GM23338 (cell line): Measurements from ENCODE around the gene SMIM10L1. TPM values are rescaled to one million over a fixed set of nuclear protein-coding genes. Genes with fewer than 3 reads are reported as not detected.

Experiments used
- ATAC-seq: fragments of 200-7000 bp; cut with Tn5 transposase; 3 replicates; pipeline ENCODE4 v1.9.1; 2020
- DNase-seq: peaks from one replicate; pipeline ENCODE4 v3.0.0-alpha.2; 2015; ENCODE audit warnings: low spot score
- H2AFZ ChIP-seq: fragments of 200-600 bp; sonication (generic); 2 replicates; pipeline ENCODE4 v1.8.0; 2016; ENCODE audit warnings: antibody characterized with exemption, mild to moderate bottlenecking, moderate library complexity
- H3F3A ChIP-seq: fragments of 200-600 bp; sonication (generic); replicated peaks from 2 replicates; pipeline ENCODE4 v1.8.0; 2017; ENCODE audit warnings: antibody characterized with exemption, mixed run types, low read depth
- H3K27ac ChIP-seq: fragments of 200-600 bp; sonication (generic); 2 replicates; pipeline ENCODE4 v1.6.1; 2016; ENCODE audit warnings: low read depth
- H3K27me3 ChIP-seq: fragments of 200-600 bp; sonication (generic); 2 replicates; pipeline ENCODE4 v1.8.0; 2016; ENCODE audit warnings: mild to moderate bottlenecking, mixed run types, moderate library complexity; ENCODE audit not compliant: insufficient read depth
- H3K36me3 ChIP-seq: fragments of 200-600 bp; sonication (generic); 2 replicates; pipeline ENCODE4 v1.8.0; 2016; ENCODE audit warnings: mild to moderate bottlenecking; ENCODE audit not compliant: insufficient read depth
- H3K4me1 ChIP-seq: fragments of 200-600 bp; sonication (generic); 2 replicates; pipeline ENCODE4 v1.8.0; 2016; ENCODE audit warnings: mild to moderate bottlenecking, moderate library complexity; ENCODE audit not compliant: insufficient read depth
- H3K4me2 ChIP-seq: fragments of 200-600 bp; sonication (generic); 2 replicates; pipeline ENCODE4 v1.7.1; 2017; ENCODE audit warnings: mixed run types
- H3K4me3 ChIP-seq: fragments of 200-600 bp; sonication (generic); 2 replicates; pipeline ENCODE4 v1.6.1; 2016; ENCODE audit warnings: mixed run types
- H3K79me2 ChIP-seq: fragments of 200-600 bp; sonication (generic); replicated peaks from 2 replicates; pipeline ENCODE4 v1.8.0; 2017; ENCODE audit warnings: mild to moderate bottlenecking; ENCODE audit not compliant: insufficient read depth
- H3K9me2 ChIP-seq: fragments of 200-600 bp; sonication (generic); 2 replicates; pipeline ENCODE4 v1.8.0; 2017; ENCODE audit not compliant: insufficient read depth
- H4K20me1 ChIP-seq: fragments of 200-600 bp; sonication (generic); replicated peaks from 2 replicates; pipeline ENCODE4 v1.8.0; 2017; ENCODE audit warnings: mild to moderate bottlenecking; ENCODE audit not compliant: insufficient read depth
- H3K27ac Mint-ChIP-seq: 2 replicates; pipeline ENCODE4 v1.8.0; 2020; ENCODE audit warnings: inconsistent platforms, mild to moderate bottlenecking, moderate library complexity, mixed read lengths
- H3K27me3 Mint-ChIP-seq: 3 replicates; pipeline ENCODE4 v1.8.0; 2022; ENCODE audit warnings: low read depth, mild to moderate bottlenecking, moderate library complexity, mixed read lengths, inconsistent platforms; ENCODE audit not compliant: insufficient read depth, poor library complexity
- H3K36me3 Mint-ChIP-seq: 3 replicates; pipeline ENCODE4 v1.8.0; 2021; ENCODE audit warnings: low read depth, mild to moderate bottlenecking, inconsistent platforms, moderate library complexity, mixed read lengths
- H3K4me1 Mint-ChIP-seq: 3 replicates; pipeline ENCODE4 v1.8.0; 2020; ENCODE audit warnings: mild to moderate bottlenecking, inconsistent platforms, mixed read lengths
- H3K4me3 Mint-ChIP-seq: 3 replicates; pipeline ENCODE4 v1.8.0; 2021; ENCODE audit warnings: moderate library complexity, mild to moderate bottlenecking, inconsistent platforms, mixed read lengths
- H3K9me3 Mint-ChIP-seq: 3 replicates; pipeline ENCODE4 v1.8.0; 2020; ENCODE audit warnings: moderate library complexity, mild to moderate bottlenecking, inconsistent platforms, mixed read lengths
- CREB1 ChIP-seq: fragments of 250-450 bp; sonication (Bioruptor Pico); IDR thresholded peaks from 2 replicates; pipeline ENCODE4 v1.5.0; 2020; ENCODE audit warnings: low read depth, mild to moderate bottlenecking, moderate library complexity
- CTCF ChIP-seq, 2 experiments: fragments of 200-600 bp in 1 of 2; sonication (generic) in 1 of 2; conservative IDR thresholded peaks; 2 replicates each; pipeline versions ENCODE4 v1.5.1 to v1.6.1; 2016 to 2017; ENCODE audit warnings: antibody characterized with exemption in 2 of 2, low read depth in 2 of 2, mild to moderate bottlenecking in 2 of 2, moderate library complexity in 1 of 2
- EZH2 ChIP-seq: fragments of 200-600 bp; sonication (generic); IDR thresholded peaks from one replicate; pipeline ENCODE4 v1.8.0; 2017; ENCODE audit warnings: antibody characterized with exemption, mild to moderate bottlenecking, low read depth; ENCODE audit not compliant: unreplicated experiment
- EZH2phosphoT487 ChIP-seq: fragments of 200-600 bp; sonication (generic); IDR thresholded peaks from one replicate; pipeline ENCODE4 v1.8.1; 2018; ENCODE audit warnings: antibody characterized with exemption; ENCODE audit not compliant: unreplicated experiment
- JUNB ChIP-seq: IDR thresholded peaks from one replicate; pipeline ENCODE4 v1.6.1; 2016; ENCODE audit warnings: antibody characterized with exemption; ENCODE audit not compliant: unreplicated experiment
- NANOG ChIP-seq: IDR thresholded peaks from 2 replicates; pipeline ENCODE4 v1.6.1; 2016; ENCODE audit warnings: antibody characterized with exemption, borderline replicate concordance
- POLR2AphosphoS5 ChIP-seq: IDR thresholded peaks from 2 replicates; pipeline ENCODE4 v1.6.1; 2016; ENCODE audit warnings: antibody characterized with exemption, low read depth
- ZNF114 ChIP-seq: fragments of 250-450 bp; sonication (Bioruptor Pico); IDR thresholded peaks from 2 replicates; pipeline ENCODE4 v1.5.0; 2020; ENCODE audit warnings: mild to moderate bottlenecking, moderate library complexity
- ZNF331 ChIP-seq: fragments of 250-450 bp; sonication (Bioruptor Pico); IDR thresholded peaks from 2 replicates; pipeline ENCODE4 v1.5.0; 2020; ENCODE audit warnings: low read depth, mild to moderate bottlenecking, moderate library complexity
- ZNF462 ChIP-seq: fragments of 250-450 bp; sonication (Bioruptor Pico); IDR thresholded peaks from 2 replicates; pipeline ENCODE4 v1.5.0; 2020; ENCODE audit warnings: mild to moderate bottlenecking, moderate library complexity
- polyA plus RNA-seq: library from polyadenylated mRNA; unstranded; fragments of >200 nt; fragmentation: Nextera tagmentation; extraction: Ambion mirVana; gene quantifications from 2 replicates; pipeline ENCODE4 v1.2.1, GENCODE V29; 2016
- total RNA-seq: library from RNA; depleted of rRNA; stranded (reverse); fragments of >200 nt; shearing (Covaris generic); gene quantifications from 2 replicates; pipeline ENCODE4 v1.2.3, GENCODE V29; 2014
- TF ChIP-seq, protein P1 (sequence below): IDR thresholded peaks from one replicate; pipeline ENCODE4 v1.6.1; 2018; ENCODE audit warnings: antibody characterized with exemption; ENCODE audit not compliant: unreplicated experiment

Gene SMIM10L1
- total and polyA plus RNA-seq, 2 experiments from 2014 or later, result 9.3 to 22.0 TPM

DNA sequence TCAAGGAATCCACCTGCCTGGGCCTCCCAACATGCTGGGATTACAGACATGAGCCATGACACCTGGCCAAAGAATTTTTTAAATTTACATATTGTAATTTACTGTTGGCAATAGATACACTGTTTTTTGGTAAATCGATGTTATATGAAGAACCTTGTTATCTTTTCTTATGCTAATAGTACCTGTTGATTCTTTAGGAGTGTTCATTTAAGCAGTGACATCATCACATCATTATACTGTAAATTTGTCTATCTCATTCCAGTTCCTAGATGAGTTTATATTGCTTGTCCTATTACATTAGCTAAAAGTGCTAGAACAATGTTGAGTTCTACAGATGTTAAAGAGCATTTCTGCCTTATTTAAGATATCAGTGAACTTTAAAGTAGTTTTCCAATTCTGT lies 23.6 kb upstream of the SMIM10L1 start:
- H3K27me3 Mint-ChIP-seq, result peaks cover 8% of the 10 kb centered on the region
- peaks cover under 1% of the 10 kb centered on the region; the same call in 2 of the 3 replicates for H3K4me1 Mint-ChIP-seq

DNA sequence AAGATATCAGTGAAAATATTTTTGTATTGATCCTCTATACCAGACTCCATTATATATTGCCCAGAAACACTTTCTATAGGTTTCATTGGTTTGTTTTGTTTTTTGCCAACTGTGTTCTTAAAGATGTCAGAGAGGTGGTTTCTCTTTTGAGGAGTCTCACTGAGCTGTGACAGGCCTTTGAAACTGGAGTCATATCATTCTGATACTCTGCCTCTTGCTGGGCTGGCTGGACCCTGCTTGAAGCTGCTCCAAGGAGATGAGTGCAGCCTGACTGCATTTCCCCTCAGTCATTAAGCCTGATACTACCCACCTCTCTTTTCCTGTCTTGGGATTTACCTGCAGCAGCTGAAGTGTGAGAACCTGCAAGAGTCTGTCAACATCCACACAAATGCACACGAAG lies 20.2 kb upstream of the SMIM10L1 start:
- H3K27ac ChIP-seq, result no peak overlapping the region
- no peak overlapping the region for H3K4me3 Mint-ChIP-seq
- no peaks in the 10 kb centered on the region for H3F3A ChIP-seq
- H4K20me1 ChIP-seq, result no peaks in the 10 kb centered on the region; the same call in 1 of the 2 replicates
- H3K27ac Mint-ChIP-seq, result no peak overlapping the region
- H2AFZ ChIP-seq, result no peak overlapping the region
- H3K36me3 ChIP-seq, result no peaks in the 10 kb centered on the region
- peaks cover 19% of the 10 kb centered on the region for H3K4me1 Mint-ChIP-seq
- peaks cover 23% of the 10 kb centered on the region; the same call in 2 of the 3 replicates for H3K9me3 Mint-ChIP-seq
- no peak overlapping the region for H3K4me3 ChIP-seq
- peaks cover 76% of the 10 kb centered on the region for H3K79me2 ChIP-seq
- no peak for DNase-seq
- peaks cover 16% of the 10 kb centered on the region for H3K4me1 ChIP-seq
- no peak overlapping the region for H3K4me2 ChIP-seq
- H3K9me2 ChIP-seq, result no peaks in the 10 kb centered on the region
- no peaks in the 10 kb centered on the region for H3K27me3 Mint-ChIP-seq
- H3K36me3 Mint-ChIP-seq, result peaks cover 41% of the 10 kb centered on the region
- no peaks in the 10 kb centered on the region for H3K27me3 ChIP-seq
- ATAC-seq, result no peak
- TF ChIP-seq CTCF (conservative IDR thresholded peaks at IDR 0.05; ENCODE audit: low read depth in 2 of 2), result no peak
- TF ChIP-seq POLR2AphosphoS5, result no peak
- TF ChIP-seq, protein P1, sequence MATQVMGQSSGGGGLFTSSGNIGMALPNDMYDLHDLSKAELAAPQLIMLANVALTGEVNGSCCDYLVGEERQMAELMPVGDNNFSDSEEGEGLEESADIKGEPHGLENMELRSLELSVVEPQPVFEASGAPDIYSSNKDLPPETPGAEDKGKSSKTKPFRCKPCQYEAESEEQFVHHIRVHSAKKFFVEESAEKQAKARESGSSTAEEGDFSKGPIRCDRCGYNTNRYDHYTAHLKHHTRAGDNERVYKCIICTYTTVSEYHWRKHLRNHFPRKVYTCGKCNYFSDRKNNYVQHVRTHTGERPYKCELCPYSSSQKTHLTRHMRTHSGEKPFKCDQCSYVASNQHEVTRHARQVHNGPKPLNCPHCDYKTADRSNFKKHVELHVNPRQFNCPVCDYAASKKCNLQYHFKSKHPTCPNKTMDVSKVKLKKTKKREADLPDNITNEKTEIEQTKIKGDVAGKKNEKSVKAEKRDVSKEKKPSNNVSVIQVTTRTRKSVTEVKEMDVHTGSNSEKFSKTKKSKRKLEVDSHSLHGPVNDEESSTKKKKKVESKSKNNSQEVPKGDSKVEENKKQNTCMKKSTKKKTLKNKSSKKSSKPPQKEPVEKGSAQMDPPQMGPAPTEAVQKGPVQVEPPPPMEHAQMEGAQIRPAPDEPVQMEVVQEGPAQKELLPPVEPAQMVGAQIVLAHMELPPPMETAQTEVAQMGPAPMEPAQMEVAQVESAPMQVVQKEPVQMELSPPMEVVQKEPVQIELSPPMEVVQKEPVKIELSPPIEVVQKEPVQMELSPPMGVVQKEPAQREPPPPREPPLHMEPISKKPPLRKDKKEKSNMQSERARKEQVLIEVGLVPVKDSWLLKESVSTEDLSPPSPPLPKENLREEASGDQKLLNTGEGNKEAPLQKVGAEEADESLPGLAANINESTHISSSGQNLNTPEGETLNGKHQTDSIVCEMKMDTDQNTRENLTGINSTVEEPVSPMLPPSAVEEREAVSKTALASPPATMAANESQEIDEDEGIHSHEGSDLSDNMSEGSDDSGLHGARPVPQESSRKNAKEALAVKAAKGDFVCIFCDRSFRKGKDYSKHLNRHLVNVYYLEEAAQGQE, result no peak
- TF ChIP-seq ZNF114 (CRISPR knock-in tag), result no peak
- TF ChIP-seq EZH2, result no peak
- no peak for TF ChIP-seq NANOG
- no peak for TF ChIP-seq ZNF331 (CRISPR knock-in tag)
- TF ChIP-seq ZNF462, result no peak
- TF ChIP-seq CREB1, result no peak
- no peak for TF ChIP-seq EZH2phosphoT487
- no peak for TF ChIP-seq JUNB

More for the DNA sequence above, 23.6 kb upstream of the SMIM10L1 start:
- no peak overlapping the region for H3K4me3 ChIP-seq
- no peaks in the 10 kb centered on the region for H3K27me3 ChIP-seq
- no peak overlapping the region for H2AFZ ChIP-seq
- H3K27ac ChIP-seq, result no peak overlapping the region
- ATAC-seq (no peak), DNase-seq (no peak)
- H3K27ac Mint-ChIP-seq, result no peak overlapping the region
- H3K36me3 ChIP-seq, result no peaks in the 10 kb centered on the region
- no peak overlapping the region for H3K4me2 ChIP-seq
- TF ChIP-seq ZNF114 (CRISPR knock-in tag) (no peak), EZH2 (no peak)
- no peaks in the 10 kb centered on the region; the same call in 1 of the 2 replicates for H4K20me1 ChIP-seq
- H3K9me2 ChIP-seq, result no peaks in the 10 kb centered on the region
- H3K4me3 Mint-ChIP-seq, result no peak overlapping the region
- peaks cover 24% of the 10 kb centered on the region for H3K9me3 Mint-ChIP-seq
- no peaks in the 10 kb centered on the region for H3F3A ChIP-seq
- H3K79me2 ChIP-seq, result peaks cover 72% of the 10 kb centered on the region
- peaks cover 49% of the 10 kb centered on the region for H3K36me3 Mint-ChIP-seq
- H3K4me1 ChIP-seq, result no peaks in the 10 kb centered on the region
